GM10266 (cell line): ENCODE data around the gene EFNA5.

Source experiments
- DNase-seq: peaks from one replicate; pipeline ENCODE4 v3.0.0; 2012; ENCODE audit errors: extremely low spot score
- TF ChIP-seq, protein P1 (sequence below): IDR thresholded peaks from 2 replicates; pipeline ENCODE4 v1.5.1; 2012; ENCODE audit warnings: mild to moderate bottlenecking, low read depth; ENCODE audit not compliant: control insufficient read depth, insufficient read depth; ENCODE audit errors: missing control alignments

EFNA5 gene

DNA sequence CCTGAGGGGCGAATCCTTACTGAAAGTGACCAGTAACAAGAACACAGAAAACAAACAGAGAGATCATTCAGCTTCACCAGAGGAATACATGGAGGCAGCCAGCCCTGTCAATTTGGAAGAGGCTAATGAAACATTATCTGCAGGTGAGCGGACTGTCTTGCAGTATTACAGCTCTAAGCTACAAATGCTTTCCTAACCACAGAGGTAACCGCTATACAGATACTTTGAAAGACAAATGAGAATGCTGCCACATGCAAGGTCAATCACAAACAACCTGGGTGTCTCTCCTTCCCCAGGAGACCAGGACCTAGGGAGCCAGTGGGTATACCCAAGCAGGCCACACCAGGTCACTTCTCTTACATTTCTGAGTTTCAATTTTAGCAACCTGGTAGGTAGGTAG, 30.2 kb downstream of the EFNA5 start:
- TF ChIP-seq, protein P1, sequence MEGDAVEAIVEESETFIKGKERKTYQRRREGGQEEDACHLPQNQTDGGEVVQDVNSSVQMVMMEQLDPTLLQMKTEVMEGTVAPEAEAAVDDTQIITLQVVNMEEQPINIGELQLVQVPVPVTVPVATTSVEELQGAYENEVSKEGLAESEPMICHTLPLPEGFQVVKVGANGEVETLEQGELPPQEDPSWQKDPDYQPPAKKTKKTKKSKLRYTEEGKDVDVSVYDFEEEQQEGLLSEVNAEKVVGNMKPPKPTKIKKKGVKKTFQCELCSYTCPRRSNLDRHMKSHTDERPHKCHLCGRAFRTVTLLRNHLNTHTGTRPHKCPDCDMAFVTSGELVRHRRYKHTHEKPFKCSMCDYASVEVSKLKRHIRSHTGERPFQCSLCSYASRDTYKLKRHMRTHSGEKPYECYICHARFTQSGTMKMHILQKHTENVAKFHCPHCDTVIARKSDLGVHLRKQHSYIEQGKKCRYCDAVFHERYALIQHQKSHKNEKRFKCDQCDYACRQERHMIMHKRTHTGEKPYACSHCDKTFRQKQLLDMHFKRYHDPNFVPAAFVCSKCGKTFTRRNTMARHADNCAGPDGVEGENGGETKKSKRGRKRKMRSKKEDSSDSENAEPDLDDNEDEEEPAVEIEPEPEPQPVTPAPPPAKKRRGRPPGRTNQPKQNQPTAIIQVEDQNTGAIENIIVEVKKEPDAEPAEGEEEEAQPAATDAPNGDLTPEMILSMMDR, result no peak
- no peak for DNase-seq

DNA sequence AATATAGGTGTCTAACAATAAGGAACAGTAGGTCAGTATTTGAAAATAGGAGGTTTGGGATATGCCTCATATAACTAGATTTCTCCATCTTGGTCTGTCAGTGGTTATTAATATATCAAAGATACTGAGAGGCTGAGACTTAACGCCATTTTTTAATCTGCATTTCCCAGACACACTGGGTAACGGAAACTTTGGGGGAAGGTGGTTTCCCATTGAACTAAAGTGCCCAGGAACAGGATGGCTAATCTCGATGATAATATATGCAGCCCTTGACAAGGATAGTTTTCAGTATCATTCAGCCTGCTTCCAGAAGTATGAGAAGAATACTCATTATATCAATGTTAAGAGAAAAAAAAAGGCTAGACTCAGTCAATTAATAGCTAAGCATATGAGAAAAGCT, 30.7 kb downstream of the EFNA5 start:
- TF ChIP-seq, protein P1, result no peak
- no peak for DNase-seq

DNA sequence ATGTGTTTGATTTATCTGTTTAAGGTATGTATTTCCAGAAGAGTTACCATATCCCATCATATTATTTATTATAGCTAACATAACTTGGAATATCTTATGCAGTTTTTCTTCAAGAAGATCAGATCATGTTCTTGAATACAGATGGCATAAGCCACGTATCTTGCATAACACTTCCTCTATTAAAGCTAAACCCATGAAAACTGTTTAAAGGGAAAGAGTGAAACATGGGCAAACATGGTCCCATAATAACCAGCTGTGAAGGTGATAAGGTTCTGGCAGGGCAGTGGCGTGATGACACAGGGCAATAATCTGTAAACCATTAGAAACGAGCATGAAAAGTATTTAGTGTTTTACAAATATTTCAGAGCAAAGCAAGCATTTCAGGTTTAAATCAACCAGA, 34.2 kb downstream of the EFNA5 start:
- DNase-seq, result no peak
- TF ChIP-seq, protein P1, result no peak

DNA sequence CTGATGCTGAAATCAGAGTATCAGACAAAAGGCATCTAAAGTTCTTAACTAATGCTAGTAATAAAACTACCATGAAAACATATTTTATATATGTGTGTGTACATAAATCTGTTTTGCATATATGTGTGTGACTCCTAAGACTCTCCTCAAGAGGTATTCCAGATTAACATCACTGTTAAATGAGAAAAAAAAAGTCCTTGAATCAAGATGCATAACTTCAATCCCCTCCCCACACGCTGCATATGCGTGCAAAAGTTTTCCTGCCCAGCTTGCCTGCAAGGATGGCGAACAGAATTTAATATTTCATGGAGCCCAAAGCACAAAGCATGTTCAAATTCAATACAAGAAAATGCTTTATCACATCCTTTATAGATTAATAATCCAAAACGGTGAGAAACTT, 34.7 kb downstream of the EFNA5 start:
- no peak for DNase-seq
- TF ChIP-seq, protein P1, result no peak

DNA sequence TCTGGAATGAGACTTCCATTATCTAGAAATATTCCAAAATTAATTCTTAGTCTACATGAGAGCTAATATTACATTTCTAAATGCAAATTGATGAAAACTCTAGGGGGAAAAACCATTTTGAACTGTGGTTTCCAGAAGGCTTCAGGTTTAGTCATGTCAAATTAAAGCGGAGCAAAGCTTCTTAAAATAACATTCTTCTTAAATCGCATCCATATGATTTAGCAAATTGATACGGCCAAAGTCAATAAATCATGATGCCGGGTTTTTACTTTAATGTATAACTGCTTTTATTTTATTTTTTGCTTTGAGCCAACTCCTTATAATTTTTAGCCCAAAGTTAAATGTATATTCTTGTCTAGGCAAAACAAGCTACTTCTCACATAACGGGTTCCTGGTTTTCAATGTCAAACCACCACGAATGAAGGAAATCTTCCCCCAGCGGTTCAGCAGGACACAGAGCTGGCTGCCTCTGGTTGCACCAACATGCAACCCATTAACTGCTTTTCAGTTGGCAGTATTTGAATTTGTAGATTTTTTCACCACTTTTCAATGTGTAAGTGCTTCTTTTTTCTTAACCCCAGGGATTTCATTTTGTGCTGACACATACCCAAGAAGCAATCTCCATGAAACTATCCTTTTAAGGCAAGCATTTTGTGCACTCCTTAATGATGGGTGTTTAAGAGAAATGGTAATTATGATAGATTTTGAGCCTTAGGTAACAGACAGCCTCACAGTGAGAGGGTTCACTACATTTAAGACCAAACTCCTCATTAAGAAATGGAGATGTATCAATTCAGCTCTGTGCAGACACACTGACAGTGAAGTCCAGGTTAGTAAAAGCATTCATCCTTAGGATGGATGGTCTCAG, 35.5 kb downstream of the EFNA5 start:
- DNase-seq, result no peak
- TF ChIP-seq, protein P1, result no peak

DNA sequence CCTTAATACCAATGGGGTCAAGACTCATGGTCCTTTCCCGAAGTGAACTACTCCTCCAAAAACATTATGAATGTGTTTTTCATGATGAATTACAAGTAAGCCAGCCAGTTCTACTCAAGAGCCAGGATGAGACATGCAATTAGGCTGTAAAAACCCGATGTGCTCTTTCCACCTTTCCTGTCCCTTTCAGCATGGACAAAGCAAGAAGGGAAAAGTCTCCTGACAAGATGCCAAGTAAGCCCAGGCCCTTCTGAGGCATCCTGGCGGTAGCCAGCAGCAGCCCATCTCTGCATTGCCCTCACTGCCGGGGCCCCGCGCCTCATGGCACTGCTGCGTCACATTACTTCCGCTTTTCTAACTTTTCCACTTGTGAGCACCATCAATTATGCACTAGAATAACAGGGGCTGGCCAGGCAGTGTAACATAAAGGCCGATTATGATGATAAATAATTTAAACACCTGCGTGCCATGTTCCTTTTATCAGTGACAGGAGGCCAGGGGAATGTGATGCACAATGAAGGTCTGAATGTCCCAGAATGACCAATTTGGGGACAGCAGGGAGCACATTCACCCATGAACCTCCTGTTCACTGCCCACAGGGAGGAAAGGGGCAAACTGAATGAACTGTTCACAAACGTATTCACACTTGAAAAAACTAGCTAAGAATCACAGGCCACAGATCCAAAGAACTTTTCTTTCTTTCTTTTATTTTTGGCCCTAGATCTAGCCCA, 37.4 kb downstream of the EFNA5 start:
- DNase-seq, result no peak
- TF ChIP-seq, protein P1, result no peak
